Sciatic nerve (tissue), 2 donors: ENCODE measurements around the gene ITGBL1. TPM values are rescaled to one million over a fixed set of nuclear protein-coding genes. Genes with fewer than 3 reads are reported as not detected.

Experiments used
- ATAC-seq: fragments of 200-7000 bp; cut with Tn5 transposase; one replicate; pipeline ENCODE4 v1.9.1; 2020; ENCODE audit warnings: mild to moderate bottlenecking, moderate library complexity
- DNase-seq: peaks from one replicate; pipeline ENCODE4 v3.0.0-alpha.2; 2020; ENCODE audit warnings: low spot score
- intact Hi-C: fragments of 100-400 bp; cut with DNase I; formaldehyde crosslinking; loops from one replicate; pipeline ENCODE4 v1.14.2; 2022
- total RNA-seq: library from RNA; stranded (reverse); fragmentation: NEBNext Ultra II Directional; extraction: Animal tissue kit (Norgen Biotek cat#: 25700); gene quantifications from one replicate; pipeline ENCODE4 v1.2.1, GENCODE V29; 2021
- donor health status: DM: no; HTN: no; CAD: no.
- donor health status: DM: no; HTN: no; CAD: no.

The ITGBL1 gene
- 74.1 TPM for total RNA-seq

GRCh38 chr13:101452519-101453485, at the start of gene ITGBL1:
TSS of gene ITGBL1 (plus strand) at chr13:101452675. CDS start at chr13:101452834, 159 bp downstream.
- DNase-seq: peak; percentile 58
- peak; percentile 75 for ATAC-seq
- intact Hi-C loops: no loop called here

GRCh38 chr13:101406791-101407190, 45.7 kb upstream of the ITGBL1 start:
- intact Hi-C loops: no loop called here
- no peak for DNase-seq
- no peak for ATAC-seq

DNA sequence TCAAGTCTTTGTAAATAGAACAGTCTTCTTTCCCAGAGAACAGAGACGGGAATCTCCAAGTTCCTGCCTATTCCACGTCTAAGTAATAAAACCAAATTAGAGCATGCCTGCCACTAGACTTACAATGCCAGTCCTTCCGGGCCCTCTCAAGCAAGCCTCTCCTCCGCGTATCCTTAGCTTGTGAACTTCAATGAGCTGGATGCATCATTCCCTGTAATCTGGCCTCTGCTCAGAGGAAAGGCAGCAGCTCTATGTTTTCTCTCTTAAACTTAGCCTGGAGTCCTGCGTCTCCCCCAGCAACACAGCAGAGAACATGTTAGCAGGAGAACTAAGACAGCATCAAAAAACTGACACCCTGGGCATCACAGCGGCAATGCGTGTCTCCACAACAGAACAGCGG, 44.3 kb upstream of the ITGBL1 start:
- DNase-seq (no peak), ATAC-seq (peak; percentile 65)
- intact Hi-C loops: no loop called here

DNA sequence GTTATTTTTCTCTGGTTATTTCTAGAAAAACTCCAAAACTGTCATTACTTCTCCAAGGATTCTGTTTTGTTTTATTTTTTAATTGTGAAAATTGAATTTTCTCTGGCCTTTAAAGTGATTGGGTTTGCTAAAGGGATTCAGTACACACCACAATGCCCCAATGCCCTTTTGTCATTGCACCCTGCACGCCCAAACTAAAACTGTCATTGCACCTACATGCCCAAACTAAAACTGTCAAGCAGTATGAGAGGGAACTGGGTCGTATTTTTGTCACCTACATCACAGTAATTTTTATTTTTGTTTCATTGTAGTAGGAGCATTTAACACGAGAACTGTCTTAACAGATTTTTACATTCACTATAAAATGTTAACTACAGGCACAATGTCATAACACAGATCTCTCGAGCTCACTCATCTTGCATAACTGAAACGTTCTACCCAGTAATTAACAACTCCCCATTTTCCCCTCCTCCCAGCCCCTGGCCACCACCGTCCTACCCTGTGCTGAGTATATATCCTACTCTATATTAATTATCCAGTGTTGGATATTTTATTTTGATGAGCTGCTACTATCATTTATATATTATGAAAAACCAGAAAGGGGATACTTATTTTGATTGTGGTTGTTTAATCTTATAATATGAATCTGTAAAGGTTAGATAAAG, 43.4 kb upstream of the ITGBL1 start:
- no peak for ATAC-seq
- DNase-seq: no peak
- intact Hi-C loops: no loop called here

DNA sequence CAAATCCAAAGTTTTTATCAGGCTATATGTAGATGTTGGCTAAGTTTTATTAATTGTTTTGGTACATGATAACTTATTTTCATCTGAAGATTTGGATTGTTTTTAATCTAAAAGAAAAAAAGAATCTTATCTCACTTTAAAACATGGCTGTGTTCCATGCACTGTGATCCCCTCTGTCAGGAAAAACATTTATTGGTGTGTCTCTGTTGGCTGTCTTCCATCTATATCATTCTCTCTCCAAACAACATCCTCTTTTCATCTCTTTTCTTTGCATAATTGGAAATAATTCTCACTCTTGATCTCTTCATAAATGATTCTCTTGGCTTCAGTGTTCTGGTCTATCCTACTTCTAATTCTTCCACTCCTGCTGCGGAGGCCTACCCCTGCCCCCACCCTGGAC, 40.4 kb upstream of the ITGBL1 start:
- ATAC-seq (no peak), DNase-seq (no peak)
- intact Hi-C loops: no loop called here

DNA sequence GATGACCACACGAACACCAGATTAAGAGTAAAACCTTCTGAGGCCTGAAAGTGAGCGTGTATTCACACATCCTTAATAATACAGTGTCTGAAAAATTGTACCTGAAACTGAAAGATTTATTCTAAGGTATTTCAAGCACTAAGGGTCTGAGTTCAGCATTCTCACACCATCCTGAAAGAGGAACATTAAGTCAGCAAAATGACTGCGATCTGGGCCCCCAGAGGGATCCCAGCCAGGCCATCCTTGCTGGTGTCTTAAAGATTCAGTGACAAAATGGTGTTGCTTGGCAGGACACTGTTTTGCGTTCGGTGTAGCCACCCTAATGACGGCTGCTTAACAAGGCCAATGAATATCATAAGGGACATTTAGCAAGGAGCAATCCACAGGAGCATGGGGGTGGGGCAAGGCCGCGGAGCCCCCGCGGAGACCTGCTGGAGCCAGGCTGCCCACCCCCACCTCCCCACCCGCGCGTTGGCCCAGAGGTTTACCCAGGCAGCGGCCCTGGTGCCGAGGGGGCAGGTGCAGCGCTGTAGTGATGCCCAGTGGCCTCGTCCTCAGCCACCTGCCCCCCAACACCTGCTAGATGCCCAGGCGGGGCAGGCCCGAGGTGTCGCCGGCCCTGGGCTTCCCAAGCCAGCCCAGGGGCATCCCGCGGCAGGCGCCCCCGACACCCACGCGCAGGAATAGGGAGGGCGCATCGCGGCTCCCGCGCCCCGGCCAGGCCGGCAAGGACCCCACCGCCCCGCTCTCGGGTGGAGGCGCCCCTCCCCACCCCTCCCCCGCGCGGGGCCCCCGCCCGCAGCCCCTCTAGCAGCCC, 36.9 kb upstream of the ITGBL1 start:
- ATAC-seq (peak; percentile 31), DNase-seq (no peak)
- intact Hi-C loops: no loop called here

GRCh38 chr13:101416181-101417042, 36.1 kb upstream of the ITGBL1 start, which contains the start of gene NALCN:
TSS of gene NALCN (minus strand) at chr13:101416508. CDS start at chr13:101399126, 17,382 bp downstream.
- ATAC-seq: peak; percentile 88
- intact Hi-C loops: no loop called here
- DNase-seq: peak; percentile 60

DNA sequence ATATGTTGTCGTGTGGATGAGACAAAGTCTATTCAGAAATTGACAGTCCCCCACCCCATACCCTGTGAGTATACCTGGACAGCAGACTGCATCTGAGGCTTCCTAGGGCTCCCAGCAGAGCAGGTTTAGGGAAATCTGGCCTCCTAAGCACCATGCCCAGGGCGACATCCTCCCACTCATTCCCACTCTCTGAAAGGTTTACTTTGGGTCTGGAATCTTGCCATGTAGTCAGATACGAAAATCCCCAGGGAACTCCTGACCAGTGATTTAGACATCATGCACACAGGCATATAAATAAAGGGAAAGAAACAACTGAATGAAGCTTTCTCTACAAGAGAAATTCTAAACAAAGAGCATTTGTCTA, 35.5 kb upstream of the ITGBL1 start:
- intact Hi-C loops: no loop called here
- ATAC-seq (peak; percentile 58), DNase-seq (no peak)

DNA sequence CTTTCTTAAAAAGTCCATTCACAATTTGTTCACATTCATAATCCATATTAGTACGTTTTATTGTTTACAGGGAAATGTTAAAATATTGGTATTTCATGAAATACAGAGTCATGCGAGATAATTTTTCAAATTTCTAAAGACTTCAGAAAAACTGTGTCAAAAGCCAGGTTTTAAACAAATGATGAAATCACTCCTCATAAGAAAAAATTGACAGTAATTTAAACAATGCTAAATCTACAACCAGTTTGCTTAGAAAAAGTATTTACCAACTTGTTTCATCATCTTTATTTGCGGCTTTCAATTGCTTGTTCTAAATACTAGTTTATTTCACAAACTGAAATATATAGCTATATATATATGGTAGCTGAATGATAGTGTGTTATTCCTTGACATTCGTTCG, 35.0 kb upstream of the ITGBL1 start:
- intact Hi-C loops: no loop called here
- DNase-seq: no peak
- no peak for ATAC-seq

GRCh38 chr13:101423872-101424271, 28.6 kb upstream of the ITGBL1 start:
- no peak for DNase-seq
- ATAC-seq: peak; percentile 8
- intact Hi-C loops: no loop called here

DNA sequence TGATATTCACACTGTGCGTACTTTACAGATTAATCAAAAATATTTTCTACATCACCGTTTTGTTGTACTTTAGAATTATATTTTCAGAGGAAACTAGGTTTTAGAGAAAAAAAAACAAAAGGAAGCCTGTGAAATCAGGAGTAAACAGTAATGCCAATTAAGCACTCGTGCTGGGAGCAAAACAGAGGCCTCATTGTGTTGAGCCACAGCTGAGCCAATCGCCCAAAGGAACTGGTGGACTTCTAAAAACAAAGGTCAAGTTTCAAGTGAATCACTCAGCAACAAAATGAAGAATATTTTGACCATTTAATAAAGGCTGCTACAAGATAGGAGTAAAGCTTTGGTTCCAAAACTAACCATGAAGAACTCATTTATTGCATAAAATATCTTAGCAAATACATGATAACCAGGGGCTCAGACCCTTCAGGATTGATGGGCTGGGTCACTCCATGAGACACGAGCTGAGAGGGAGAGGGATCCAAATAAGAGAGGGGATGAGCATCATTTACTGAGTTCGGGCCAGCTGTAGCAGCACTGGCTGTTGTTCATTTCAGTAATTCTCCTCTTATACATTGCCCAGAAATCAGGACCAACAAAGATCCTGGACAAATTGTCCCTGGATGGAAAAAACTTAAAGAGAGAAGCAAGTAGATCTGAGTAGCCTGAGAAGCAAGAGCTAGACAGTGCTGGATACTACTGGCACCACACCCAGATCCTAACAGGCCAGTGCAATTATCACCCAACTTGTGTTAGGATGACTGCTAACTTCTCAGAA, 27.9 kb upstream of the ITGBL1 start:
- ATAC-seq (peak; percentile 95), DNase-seq (no peak)
- intact Hi-C loops: no loop called here

GRCh38 chr13:101425156-101425471, 27.4 kb upstream of the ITGBL1 start:
- ATAC-seq (no peak), DNase-seq (no peak)
- intact Hi-C loops: no loop called here

DNA sequence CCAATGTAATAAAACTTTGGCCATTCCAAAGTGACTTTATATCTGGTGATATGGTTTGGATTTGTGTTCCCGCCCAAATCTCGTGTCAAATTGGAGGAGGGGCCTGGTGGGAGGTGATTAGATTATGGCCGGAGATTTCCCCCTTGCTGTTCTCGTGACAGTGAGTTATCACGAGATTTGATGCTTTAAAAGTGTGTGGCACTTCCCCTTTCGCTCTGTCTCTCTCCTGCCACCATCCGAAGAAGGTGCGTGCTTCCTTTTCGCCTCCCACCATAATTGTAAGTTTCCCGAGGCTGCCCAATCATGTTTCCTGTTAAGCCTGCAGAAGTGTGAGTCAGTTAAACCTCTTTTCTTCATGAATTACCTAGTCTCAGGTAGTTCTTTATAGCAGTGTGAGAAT, 26.9 kb upstream of the ITGBL1 start:
- DNase-seq (no peak), ATAC-seq (no peak)
- intact Hi-C loops: no loop called here

DNA sequence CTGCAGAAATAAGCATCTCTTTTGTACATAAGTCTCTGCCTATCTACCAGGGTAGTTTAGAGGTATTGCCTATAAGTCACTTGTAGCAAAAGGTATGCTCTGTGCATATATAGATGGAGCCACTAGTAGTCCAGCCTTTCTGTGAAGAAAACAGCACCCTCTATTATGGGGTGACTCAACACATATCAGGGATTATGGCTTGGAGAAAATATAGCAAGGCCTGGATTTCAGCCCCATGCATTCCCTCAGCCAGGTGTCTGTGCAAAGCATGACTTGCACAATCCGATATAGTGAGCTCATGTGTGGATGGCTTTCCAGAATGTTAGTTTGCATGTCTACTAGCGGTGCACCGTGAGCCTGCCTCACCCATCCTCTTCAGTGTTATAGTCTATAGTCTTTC, 22.7 kb upstream of the ITGBL1 start:
- no peak for ATAC-seq
- no peak for DNase-seq
- intact Hi-C loops: no loop called here

- intact Hi-C loops: no loop called here
- ATAC-seq (no peak), DNase-seq (no peak)
Measured at GRCh38 chr13:101433895-101434294, 18.6 kb upstream of the ITGBL1 start.

GRCh38 chr13:101434486-101434885, 18.0 kb upstream of the ITGBL1 start:
- DNase-seq: no peak
- no peak for ATAC-seq
- intact Hi-C loops: no loop called here

DNA sequence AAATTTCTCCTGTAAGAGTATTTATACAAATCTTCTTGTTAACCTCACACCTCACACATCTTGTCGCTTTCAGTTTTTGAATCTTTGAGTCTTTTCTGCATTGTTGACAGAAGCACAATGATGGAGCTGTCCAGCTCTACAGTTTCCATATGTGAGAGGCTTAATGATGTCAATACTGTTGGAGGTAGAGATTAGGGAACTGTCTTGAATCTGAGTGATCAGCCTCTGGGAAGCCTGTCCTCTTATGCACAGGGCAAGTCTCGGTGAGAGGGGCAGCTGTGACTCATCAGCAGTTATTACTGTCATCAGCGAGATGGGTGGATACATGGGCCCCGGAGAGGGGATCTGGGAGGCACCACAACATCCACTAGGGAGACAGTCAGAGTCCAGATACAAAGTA, 4.6 kb upstream of the ITGBL1 start:
- ATAC-seq: no peak
- intact Hi-C loops: no loop called here

More for the DNA sequence above, 4.6 kb upstream of the ITGBL1 start:
- no peak for DNase-seq
